RWPE2 (cell line): ENCODE measurements around the gene DGKD.

Source experiments
- ATAC-seq: fragments of 200-7000 bp; cut with Tn5 transposase; 3 replicates; pipeline ENCODE4 v1.9.1; 2021; ENCODE audit warnings: low read depth
- DNase-seq: peaks from one replicate; pipeline ENCODE4 v3.0.0-alpha.2; 2020; ENCODE audit warnings: low spot score
- H3K27ac ChIP-seq: fragments of 450-650 bp; 2 replicates; pipeline ENCODE4 v1.5.1; 2017; ENCODE audit warnings: mild to moderate bottlenecking; ENCODE audit not compliant: poor library complexity, severe bottlenecking
- H3K27me3 ChIP-seq: fragments of 250-450 bp; sonication (Bioruptor Pico); 2 replicates; pipeline ENCODE4 v1.5.1; 2021; ENCODE audit warnings: mild to moderate bottlenecking, moderate library complexity; ENCODE audit not compliant: insufficient read depth, poor library complexity, severe bottlenecking
- H3K36me3 ChIP-seq: fragments of 250-450 bp; sonication (Bioruptor Pico); 2 replicates; pipeline ENCODE4 v1.5.1; 2020; ENCODE audit warnings: low read depth, mild to moderate bottlenecking, moderate library complexity
- H3K4me1 ChIP-seq: fragments of 250-450 bp; sonication (Bioruptor Pico); 2 replicates; pipeline ENCODE4 v1.5.1; 2021; ENCODE audit warnings: mild to moderate bottlenecking, moderate library complexity; ENCODE audit not compliant: insufficient read depth, poor library complexity, severe bottlenecking
- H3K4me3 ChIP-seq: fragments of 250-450 bp; sonication (Bioruptor Pico); 2 replicates; pipeline ENCODE4 v1.5.1; 2021; ENCODE audit warnings: mild to moderate bottlenecking, moderate library complexity; ENCODE audit not compliant: severe bottlenecking
- H3K9me3 ChIP-seq: fragments of 250-450 bp; sonication (Bioruptor Pico); 2 replicates; pipeline ENCODE4 v1.5.1; 2021; ENCODE audit warnings: mild to moderate bottlenecking, moderate library complexity; ENCODE audit not compliant: severe bottlenecking
- TF ChIP-seq, protein P1 (sequence below): fragments of 450-650 bp; IDR thresholded peaks from one replicate; pipeline ENCODE4 v1.5.1; 2017; ENCODE audit warnings: mild to moderate bottlenecking, moderate library complexity; ENCODE audit not compliant: poor library complexity, severe bottlenecking

The DGKD gene

DNA sequence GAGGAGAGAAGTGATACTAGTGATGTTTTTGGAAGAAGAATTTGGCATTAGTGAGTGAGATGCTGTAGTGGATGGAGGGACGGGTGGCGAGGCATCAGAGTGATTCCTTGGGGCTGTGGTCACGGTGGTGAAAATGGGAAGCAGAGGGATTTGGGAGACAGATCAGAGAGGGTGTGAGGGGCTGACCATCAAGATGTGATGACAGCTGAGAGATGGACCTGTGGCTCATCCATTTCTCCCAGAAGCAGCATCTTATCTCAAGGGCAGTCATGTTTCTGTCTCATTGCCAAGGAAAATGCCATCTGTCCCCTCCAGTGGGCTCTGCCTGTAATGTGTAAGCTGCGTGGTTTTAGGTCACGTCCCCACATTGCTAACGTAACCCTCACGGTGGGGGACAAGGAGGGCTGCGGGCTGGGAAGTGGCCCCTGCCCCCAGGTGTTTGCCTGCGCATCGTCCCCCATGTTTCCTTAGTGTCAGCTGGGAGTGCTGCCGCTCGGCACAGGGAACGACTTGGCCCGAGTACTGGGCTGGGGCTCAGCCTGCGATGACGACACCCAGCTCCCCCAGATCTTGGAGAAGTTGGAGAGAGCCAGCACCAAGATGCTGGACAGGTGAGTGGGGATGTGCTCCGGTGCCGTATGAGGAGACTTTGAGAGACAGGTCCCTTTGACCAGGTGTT, 91.0 kb downstream of the DGKD start:
- Histone ChIP-seq H3K27me3 (no peaks in the 10 kb centered on the region), H3K4me1 (no peaks in the 10 kb centered on the region), H3K4me3 (no peak overlapping the region), H3K9me3 (no peaks in the 10 kb centered on the region), H3K27ac (no peak overlapping the region), H3K36me3 (peaks cover 51% of the 10 kb centered on the region)
- no peak for ATAC-seq
- TF ChIP-seq, protein P1, sequence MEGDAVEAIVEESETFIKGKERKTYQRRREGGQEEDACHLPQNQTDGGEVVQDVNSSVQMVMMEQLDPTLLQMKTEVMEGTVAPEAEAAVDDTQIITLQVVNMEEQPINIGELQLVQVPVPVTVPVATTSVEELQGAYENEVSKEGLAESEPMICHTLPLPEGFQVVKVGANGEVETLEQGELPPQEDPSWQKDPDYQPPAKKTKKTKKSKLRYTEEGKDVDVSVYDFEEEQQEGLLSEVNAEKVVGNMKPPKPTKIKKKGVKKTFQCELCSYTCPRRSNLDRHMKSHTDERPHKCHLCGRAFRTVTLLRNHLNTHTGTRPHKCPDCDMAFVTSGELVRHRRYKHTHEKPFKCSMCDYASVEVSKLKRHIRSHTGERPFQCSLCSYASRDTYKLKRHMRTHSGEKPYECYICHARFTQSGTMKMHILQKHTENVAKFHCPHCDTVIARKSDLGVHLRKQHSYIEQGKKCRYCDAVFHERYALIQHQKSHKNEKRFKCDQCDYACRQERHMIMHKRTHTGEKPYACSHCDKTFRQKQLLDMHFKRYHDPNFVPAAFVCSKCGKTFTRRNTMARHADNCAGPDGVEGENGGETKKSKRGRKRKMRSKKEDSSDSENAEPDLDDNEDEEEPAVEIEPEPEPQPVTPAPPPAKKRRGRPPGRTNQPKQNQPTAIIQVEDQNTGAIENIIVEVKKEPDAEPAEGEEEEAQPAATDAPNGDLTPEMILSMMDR = no peak
- no peak for DNase-seq

DNA sequence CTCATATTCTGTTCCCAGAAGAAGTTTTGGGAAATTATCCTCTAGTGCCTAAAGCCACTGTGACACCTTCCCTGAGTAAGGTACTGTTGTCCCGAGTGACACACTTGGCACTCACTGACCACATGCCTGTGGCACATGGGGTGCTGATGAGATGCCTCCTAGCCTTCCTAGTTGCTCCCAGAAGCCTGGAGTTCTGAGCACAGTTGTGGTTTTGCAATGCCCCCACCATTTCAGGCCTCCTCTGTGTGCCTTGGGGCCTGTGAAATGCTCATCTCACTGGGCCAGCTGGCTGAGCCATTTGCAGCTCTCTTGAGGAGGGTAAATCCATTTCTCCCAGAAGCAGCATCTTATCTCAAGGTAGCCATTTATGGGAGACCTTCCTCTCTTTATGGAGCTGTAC, 91.8 kb downstream of the DGKD start:
- Histone ChIP-seq H3K4me3 (no peak overlapping the region), H3K36me3 (peaks cover 58% of the 10 kb centered on the region), H3K27ac (no peak overlapping the region), H3K27me3 (no peaks in the 10 kb centered on the region), H3K4me1 (no peaks in the 10 kb centered on the region), H3K9me3 (no peaks in the 10 kb centered on the region)
- no peak for ATAC-seq
- TF ChIP-seq, protein P1 = no peak
- no peak for DNase-seq

DNA sequence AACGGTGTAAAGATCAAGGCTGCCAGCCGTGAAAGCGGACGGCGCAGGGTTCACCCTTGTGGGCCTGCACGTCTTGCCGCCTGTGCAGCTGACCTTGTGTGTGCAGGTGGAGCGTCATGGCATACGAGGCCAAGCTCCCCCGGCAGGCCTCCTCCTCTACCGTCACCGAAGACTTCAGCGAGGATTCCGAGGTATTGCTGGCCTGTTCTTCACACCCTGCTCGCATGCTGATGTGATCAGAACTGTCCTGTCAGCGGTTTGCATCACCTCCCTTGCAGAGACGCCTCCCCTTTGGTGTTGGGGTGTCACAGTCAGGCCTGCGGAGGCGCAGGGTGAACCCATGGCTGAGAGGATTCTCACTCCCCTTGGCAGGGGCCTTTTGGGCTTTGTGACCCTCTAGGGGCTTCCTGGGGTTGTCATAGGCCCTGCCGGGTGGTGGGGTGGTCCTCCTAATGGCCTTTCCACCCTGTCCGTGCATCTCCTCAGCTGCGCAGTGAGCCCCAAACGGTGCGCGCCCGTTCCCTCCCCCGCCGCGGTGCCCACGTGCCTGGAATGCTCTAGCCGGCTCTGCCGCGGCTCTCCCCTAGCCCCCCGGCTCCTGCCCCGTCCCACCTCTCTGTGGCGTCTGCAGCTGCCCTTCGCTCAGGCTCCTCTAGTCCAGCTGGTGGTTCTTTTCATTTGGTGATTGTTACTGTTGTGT, 92.5 kb downstream of the DGKD start:
- ATAC-seq (no peak), DNase-seq (no peak)
- H3K27me3 ChIP-seq = no peaks in the 10 kb centered on the region
- no peaks in the 10 kb centered on the region for H3K9me3 ChIP-seq
- no peaks in the 10 kb centered on the region for H3K4me1 ChIP-seq
- TF ChIP-seq, protein P1 = no peak
- peaks cover 64% of the 10 kb centered on the region for H3K36me3 ChIP-seq
- H3K4me3 ChIP-seq = no peak overlapping the region
- no peak overlapping the region for H3K27ac ChIP-seq

DNA sequence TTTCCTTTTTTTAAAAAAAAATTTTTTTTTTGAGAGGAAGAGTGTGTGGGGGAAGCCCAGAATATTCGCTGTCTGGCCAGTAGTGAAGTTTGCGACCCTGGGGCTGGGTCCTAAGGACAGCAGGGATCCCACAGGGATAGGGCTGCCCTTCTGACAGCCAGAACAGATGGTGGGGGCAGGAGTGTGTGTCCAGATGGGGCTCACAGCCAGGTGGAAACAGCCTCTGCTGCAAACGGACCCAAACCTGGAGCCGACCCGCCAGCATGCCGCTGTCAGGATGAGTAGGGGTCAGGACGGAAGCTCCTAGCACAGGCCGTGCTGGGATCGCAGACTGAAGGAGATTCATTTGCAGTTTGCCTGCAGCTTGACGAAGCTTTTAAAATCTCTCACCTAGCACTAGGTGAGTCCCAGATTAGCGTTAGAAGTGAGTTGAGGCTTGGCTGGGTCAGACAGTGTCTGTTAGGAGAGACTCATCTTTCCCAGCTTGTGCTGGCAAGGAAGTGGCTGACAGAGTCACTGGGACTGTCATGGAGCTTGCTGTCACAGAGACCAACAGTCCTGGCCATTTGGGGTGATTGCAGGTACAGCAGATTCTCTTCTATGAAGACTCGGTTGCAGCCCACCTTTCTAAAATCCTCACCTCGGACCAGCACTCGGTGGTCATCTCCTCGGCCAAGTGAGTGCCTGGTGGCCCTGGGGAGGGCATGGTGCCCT, 93.4 kb downstream of the DGKD start:
- Histone ChIP-seq H3K27ac (no peak overlapping the region), H3K27me3 (no peaks in the 10 kb centered on the region), H3K4me1 (no peaks in the 10 kb centered on the region), H3K9me3 (no peaks in the 10 kb centered on the region), H3K36me3 (peaks cover 70% of the 10 kb centered on the region), H3K4me3 (no peak overlapping the region)
- ATAC-seq (no peak), DNase-seq (no peak)
- TF ChIP-seq, protein P1 = no peak

DNA sequence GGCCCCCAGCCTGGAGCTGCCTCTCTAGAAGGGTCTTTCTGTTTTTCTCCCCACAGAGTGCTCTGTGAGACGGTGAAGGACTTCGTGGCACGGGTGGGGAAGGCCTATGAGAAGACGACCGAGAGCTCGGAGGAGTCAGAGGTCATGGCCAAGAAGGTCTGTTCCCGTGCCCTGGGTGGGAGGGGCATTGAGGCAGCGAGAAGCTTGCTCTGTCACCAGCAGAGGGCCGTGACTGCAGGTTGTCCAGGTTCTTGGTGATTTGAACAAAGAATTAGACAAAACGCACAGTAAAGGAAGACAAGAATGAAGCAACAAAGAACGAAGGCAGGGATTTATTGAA, 93.9 kb downstream of the DGKD start:
- H3K27me3 ChIP-seq = no peaks in the 10 kb centered on the region
- H3K4me3 ChIP-seq = no peak overlapping the region
- H3K4me1 ChIP-seq = no peaks in the 10 kb centered on the region
- ATAC-seq (no peak), DNase-seq (peak; percentile 43)
- no peak overlapping the region for H3K27ac ChIP-seq
- no peaks in the 10 kb centered on the region for H3K9me3 ChIP-seq
- TF ChIP-seq, protein P1 = no peak
- peaks cover 65% of the 10 kb centered on the region for H3K36me3 ChIP-seq
